Liver (tissue), 9 donors: ENCODE results near the gene ITGBL1. TPM values are rescaled to one million over a fixed set of nuclear protein-coding genes. Genes with fewer than 3 reads are reported as not detected.

Source experiments
- DNase-seq: peaks from one replicate; pipeline ENCODE4 v3.0.0-alpha.2; 2017; ENCODE audit warnings: low spot score
- H3K27ac ChIP-seq, 2 donors: one replicate each; pipeline ENCODE4 v1.7.0; 2013; ENCODE audit warnings: inconsistent platforms in 2 of 2, low read length in 2 of 2, control low read depth in 1 of 2, low read depth in 1 of 2, mild to moderate bottlenecking in 1 of 2
- H3K27me3 ChIP-seq, 4 donors: one replicate each; pipeline versions ENCODE4 v1.6.1 to v1.7.0; 2013; ENCODE audit warnings: low read length in 3 of 4, inconsistent platforms in 1 of 4, mild to moderate bottlenecking in 1 of 4, moderate library complexity in 1 of 4; ENCODE audit not compliant: control insufficient read depth in 4 of 4, insufficient read depth in 4 of 4
- H3K36me3 ChIP-seq, 4 donors: one replicate each; pipeline versions ENCODE4 v1.6.1 to v1.7.0; 2013; ENCODE audit warnings: low read length in 3 of 4, mild to moderate bottlenecking in 3 of 4, low read depth in 1 of 4, moderate library complexity in 1 of 4; ENCODE audit not compliant: control insufficient read depth in 4 of 4, insufficient read depth in 3 of 4
- H3K4me1 ChIP-seq, 4 donors: one replicate each; pipeline versions ENCODE4 v1.6.1 to v1.7.0; 2013; ENCODE audit warnings: low read length in 3 of 4, mild to moderate bottlenecking in 3 of 4, moderate library complexity in 1 of 4; ENCODE audit not compliant: control insufficient read depth in 4 of 4, insufficient read depth in 4 of 4
- H3K4me3 ChIP-seq, 3 donors: one replicate each; pipeline versions ENCODE4 v1.6.1 to v1.7.0; 2013; ENCODE audit warnings: low read length in 3 of 3, control low read depth in 1 of 3, low read depth in 1 of 3, mild to moderate bottlenecking in 1 of 3
- H3K9ac ChIP-seq, 2 donors: one replicate each; pipeline ENCODE4 v1.7.0; 2013; ENCODE audit warnings: low read length in 2 of 2, mild to moderate bottlenecking in 2 of 2, moderate library complexity in 2 of 2, control low read depth in 1 of 2, low read depth in 1 of 2
- H3K9me3 ChIP-seq, 4 donors: one replicate each; pipeline versions ENCODE4 v1.6.1 to v1.7.0; 2013; ENCODE audit warnings: low read length in 3 of 4; ENCODE audit not compliant: control insufficient read depth in 4 of 4
- EGR1 ChIP-seq, 2 donors: IDR thresholded peaks; 2 replicates each; pipeline ENCODE4 v1.6.1; 2016 to 2018; ENCODE audit warnings: antibody characterized with exemption in 2 of 2, low read depth in 2 of 2
- FOXA1 ChIP-seq: IDR thresholded peaks from 2 replicates; pipeline ENCODE4 v1.6.1; 2016; ENCODE audit warnings: antibody characterized with exemption
- FOXA2 ChIP-seq: IDR thresholded peaks from 2 replicates; pipeline ENCODE4 v1.6.1; 2016; ENCODE audit warnings: antibody characterized with exemption
- GABPA ChIP-seq, 2 donors: IDR thresholded peaks in 1 of 2; conservative IDR thresholded peaks in 1 of 2; 2 replicates each; pipeline ENCODE4 v1.6.1; 2016; ENCODE audit warnings: antibody characterized with exemption in 2 of 2, mild to moderate bottlenecking in 1 of 2, moderate library complexity in 1 of 2
- HNF4A ChIP-seq, 2 donors: conservative IDR thresholded peaks; 2 replicates each; pipeline ENCODE4 v1.6.1; 2016; ENCODE audit warnings: antibody characterized with exemption in 2 of 2, mild to moderate bottlenecking in 2 of 2
- HNF4G ChIP-seq: IDR thresholded peaks from 2 replicates; pipeline ENCODE4 v1.6.1; 2016; ENCODE audit warnings: antibody characterized with exemption
- JUND ChIP-seq, 2 donors: IDR thresholded peaks; 2 replicates each; pipeline ENCODE4 v1.6.1; 2016; ENCODE audit warnings: antibody characterized with exemption in 2 of 2
- NR2F2 ChIP-seq: IDR thresholded peaks from 2 replicates; pipeline ENCODE4 v1.6.1; 2016; ENCODE audit warnings: antibody characterized with exemption
- RAD21 ChIP-seq, 2 donors: IDR thresholded peaks; 2 replicates each; pipeline ENCODE4 v1.6.1; 2016; ENCODE audit warnings: antibody characterized with exemption in 2 of 2, mild to moderate bottlenecking in 2 of 2
- RXRA ChIP-seq, 2 donors: IDR thresholded peaks; 2 replicates each; pipeline ENCODE4 v1.6.1; 2017 to 2018; ENCODE audit warnings: antibody characterized with exemption in 2 of 2, mild to moderate bottlenecking in 1 of 2
- SP1 ChIP-seq: IDR thresholded peaks from 2 replicates; pipeline ENCODE4 v1.6.1; 2018; ENCODE audit warnings: antibody characterized with exemption, mild to moderate bottlenecking
- TAF1 ChIP-seq: conservative IDR thresholded peaks from 2 replicates; pipeline ENCODE4 v1.6.1; 2016; ENCODE audit warnings: antibody characterized with exemption, mild to moderate bottlenecking
- YY1 ChIP-seq: IDR thresholded peaks from 2 replicates; pipeline ENCODE4 v1.6.1; 2016; ENCODE audit warnings: antibody characterized with exemption, mild to moderate bottlenecking
- WGBS: extraction: QIAGEN DNeasy Blood & Tissue Kit; methylation state at CpG from one replicate; pipeline ENCODE4 v1.1.7; 2013; 5-methylcytosine and 5-hydroxymethylcytosine counted together
- polyA plus RNA-seq, 2 donors: library from polyadenylated mRNA; stranded (reverse) in 1 of 2; unstranded in 1 of 2; fragments of 200-250 nt in 1 of 2; fragments of >200 nt in 1 of 2; fragmentation: Nextera tagmentation in 1 of 2; extraction: Ambion mirVana in 1 of 2; gene quantifications; one replicate each; pipeline versions ENCODE4 v1.2.1 to v1.2.3, GENCODE V29; 2013 to 2015
- total RNA-seq, 2 donors: library from RNA; depleted of rRNA; stranded (reverse); fragments of >200 nt; gene quantifications; one replicate each; pipeline ENCODE4 v1.2.3, GENCODE V29; 2014
- TF ChIP-seq, protein P1 (sequence below): IDR thresholded peaks from 2 replicates; pipeline ENCODE4 v1.6.1; 2016; ENCODE audit warnings: antibody characterized with exemption
- TF ChIP-seq, protein P2 (sequence below): IDR thresholded peaks from 2 replicates; pipeline ENCODE4 v1.6.1; 2016; ENCODE audit warnings: antibody characterized with exemption
- TF ChIP-seq, protein P3 (sequence below): IDR thresholded peaks from 2 replicates; pipeline ENCODE4 v1.6.1; 2016; ENCODE audit warnings: antibody characterized with exemption
- TF ChIP-seq, protein P4 (sequence below): fragments of 150-350 bp; IDR thresholded peaks from 2 replicates; pipeline ENCODE4 v1.5.1; 2017; ENCODE audit warnings: improper control_type of control experiment, low read depth, low read length; ENCODE audit not compliant: missing input control
- donor health status: healthy.
- donor health status: healthy.
- donor health status: healthy.
- donor health status: healthy.
- donor health status: healthy.

Gene ITGBL1
- total and polyA plus RNA-seq, 4 donors: 0.28 to 2.2 (median 1.2) TPM

DNA sequence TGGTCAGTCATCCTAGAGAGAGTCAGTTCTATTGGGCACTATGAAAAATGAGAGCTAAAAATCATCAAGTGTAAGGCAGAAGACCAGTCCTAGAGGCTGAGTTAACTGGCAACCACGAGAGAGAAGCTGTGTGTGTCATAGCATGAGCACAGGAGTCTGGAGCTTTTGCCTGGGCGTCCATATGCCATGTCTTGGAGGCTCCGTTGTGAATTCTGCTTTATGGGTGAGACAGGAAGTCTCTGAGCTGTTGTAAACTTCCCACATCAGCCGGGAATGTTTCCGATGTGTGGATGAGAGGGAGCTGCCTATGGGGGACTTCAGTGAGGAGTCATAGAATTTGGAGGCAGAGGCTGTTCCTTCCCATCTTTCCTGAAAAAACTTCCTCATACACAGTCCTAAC, 120.0 kb downstream of the ITGBL1 start (continued):
- TF ChIP-seq, protein P1, sequence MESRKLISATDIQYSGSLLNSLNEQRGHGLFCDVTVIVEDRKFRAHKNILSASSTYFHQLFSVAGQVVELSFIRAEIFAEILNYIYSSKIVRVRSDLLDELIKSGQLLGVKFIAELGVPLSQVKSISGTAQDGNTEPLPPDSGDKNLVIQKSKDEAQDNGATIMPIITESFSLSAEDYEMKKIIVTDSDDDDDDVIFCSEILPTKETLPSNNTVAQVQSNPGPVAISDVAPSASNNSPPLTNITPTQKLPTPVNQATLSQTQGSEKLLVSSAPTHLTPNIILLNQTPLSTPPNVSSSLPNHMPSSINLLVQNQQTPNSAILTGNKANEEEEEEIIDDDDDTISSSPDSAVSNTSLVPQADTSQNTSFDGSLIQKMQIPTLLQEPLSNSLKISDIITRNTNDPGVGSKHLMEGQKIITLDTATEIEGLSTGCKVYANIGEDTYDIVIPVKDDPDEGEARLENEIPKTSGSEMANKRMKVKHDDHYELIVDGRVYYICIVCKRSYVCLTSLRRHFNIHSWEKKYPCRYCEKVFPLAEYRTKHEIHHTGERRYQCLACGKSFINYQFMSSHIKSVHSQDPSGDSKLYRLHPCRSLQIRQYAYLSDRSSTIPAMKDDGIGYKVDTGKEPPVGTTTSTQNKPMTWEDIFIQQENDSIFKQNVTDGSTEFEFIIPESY: no peak
- TF ChIP-seq EGR1 (IDR thresholded peaks at IDR 0.05; ENCODE audit: low read depth in 2 of 2) (no peak), NR2F2 (no peak), GABPA (IDR thresholded peaks at IDR 0.05 in 1 of 2, conservative IDR thresholded peaks at IDR 0.05 in 1 of 2) (no peak), YY1 (no peak), RAD21 (IDR thresholded peaks at IDR 0.05) (no peak), HNF4G (no peak), RXRA (IDR thresholded peaks at IDR 0.05) (no peak)
- TF ChIP-seq, protein P2, sequence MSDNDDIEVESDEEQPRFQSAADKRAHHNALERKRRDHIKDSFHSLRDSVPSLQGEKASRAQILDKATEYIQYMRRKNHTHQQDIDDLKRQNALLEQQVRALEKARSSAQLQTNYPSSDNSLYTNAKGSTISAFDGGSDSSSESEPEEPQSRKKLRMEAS: no peak

DNA sequence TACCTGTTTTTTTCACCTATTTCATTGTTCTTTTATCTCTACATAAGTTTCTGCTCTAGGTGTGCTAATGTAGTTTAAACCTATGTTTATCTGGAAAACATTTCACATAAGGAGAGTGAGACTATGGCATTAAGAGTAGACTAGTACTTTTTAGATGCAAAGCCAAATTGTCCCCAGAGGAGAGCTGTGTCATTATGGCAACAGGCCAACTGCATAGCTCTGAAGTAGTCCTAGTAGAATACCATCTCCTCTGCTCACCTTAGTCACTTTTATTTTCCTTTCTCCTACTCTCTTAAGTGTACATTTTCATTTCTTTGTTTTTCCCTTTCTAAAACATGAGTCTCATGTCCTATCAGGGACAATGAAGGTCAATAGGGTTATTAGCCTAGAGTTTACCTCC, 123.1 kb downstream of the ITGBL1 start:
- Histone ChIP-seq H3K9ac (no peak overlapping the region), H3K27me3 (no peaks in the 10 kb centered on the region), H3K36me3 (no peaks in the 10 kb centered on the region), H3K4me1 (peaks cover 4 to 13% (median 6%) of the 10 kb centered on the region in 4 donors), H3K27ac (peak overlapping the region; percentile 70 to 78), H3K9me3 (no peaks in the 10 kb centered on the region), H3K4me3 (no peak overlapping the region)
- no peak for DNase-seq
- TF ChIP-seq NR2F2 (peak; percentile 21), TAF1 (no peak)

DNA sequence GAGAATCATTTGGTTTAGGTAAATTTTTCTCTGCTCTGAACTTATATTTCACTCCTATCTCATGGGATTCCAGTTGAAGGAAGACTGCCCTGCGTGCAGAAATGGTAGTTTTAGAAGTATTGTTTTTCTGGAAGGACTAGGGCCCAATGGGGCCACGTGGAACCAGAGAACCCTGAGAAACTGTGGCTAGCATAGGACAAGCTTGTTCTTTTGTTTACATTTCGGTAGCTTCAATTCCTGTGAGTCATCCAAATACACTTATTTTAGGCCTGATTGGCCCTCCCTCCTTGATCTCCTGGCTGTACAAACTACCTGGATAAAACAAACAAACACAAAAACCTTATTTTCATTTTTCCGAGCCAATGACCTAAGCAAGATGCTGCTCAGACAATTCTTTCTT, 124.0 kb downstream of the ITGBL1 start:
- Histone ChIP-seq H3K27me3 (no peaks in the 10 kb centered on the region), H3K4me3 (no peak overlapping the region), H3K36me3 (no peaks in the 10 kb centered on the region), H3K27ac (peak overlapping the region; percentile 70 to 78), H3K4me1 (peaks cover 4 to 13% (median 6%) of the 10 kb centered on the region in 4 donors), H3K9me3 (no peaks in the 10 kb centered on the region), H3K9ac (no peak overlapping the region)
- WGBS: 44% methylated on average over 4 of the region's 4 CpGs
- DNase-seq: no peak
- TF ChIP-seq JUND (IDR thresholded peaks at IDR 0.05): peak in 1 of 2 donors; percentile 59
- no peak for TF ChIP-seq RXRA (IDR thresholded peaks at IDR 0.05)
- TF ChIP-seq NR2F2: no peak

DNA sequence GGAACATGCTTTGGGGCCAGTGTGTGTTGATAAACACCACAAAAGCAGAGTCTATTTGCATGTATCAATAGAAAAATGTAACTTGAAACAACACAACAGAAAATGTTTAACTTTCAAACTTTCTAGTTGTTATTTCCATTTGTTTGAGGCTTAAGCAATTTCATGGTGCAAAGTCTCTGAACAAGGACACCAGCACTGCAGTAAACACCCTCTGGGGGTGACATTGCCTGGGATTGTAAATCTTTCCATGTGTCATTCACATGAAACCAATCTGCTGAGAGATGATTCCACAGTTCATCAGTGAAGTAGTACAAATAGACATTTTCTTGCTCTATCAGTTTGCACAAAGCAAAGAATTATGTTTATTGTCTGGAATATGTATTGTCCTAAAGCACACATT, 124.5 kb downstream of the ITGBL1 start:
- Histone ChIP-seq H3K4me3 (no peak overlapping the region), H3K36me3 (no peaks in the 10 kb centered on the region), H3K9ac (no peak overlapping the region), H3K4me1 (peaks cover 4 to 13% (median 6%) of the 10 kb centered on the region in 4 donors), H3K9me3 (no peaks in the 10 kb centered on the region), H3K27ac (peak overlapping the region; percentile 70 to 78), H3K27me3 (no peaks in the 10 kb centered on the region)
- no peak for DNase-seq
- TF ChIP-seq FOXA2 (peak; percentile 91), NR2F2 (no peak), RXRA (IDR thresholded peaks at IDR 0.05) (peak; percentile 70 to 87), EGR1 (IDR thresholded peaks at IDR 0.05; ENCODE audit: low read depth in 2 of 2) (peak in 1 of 2 donors; percentile 77), GABPA (IDR thresholded peaks at IDR 0.05 in 1 of 2, conservative IDR thresholded peaks at IDR 0.05 in 1 of 2) (no peak), JUND (IDR thresholded peaks at IDR 0.05) (peak in 1 of 2 donors; percentile 80), YY1 (peak; percentile 71), FOXA1 (peak; percentile 82), HNF4A (conservative IDR thresholded peaks at IDR 0.05) (peak; percentile 94 to 97), RAD21 (IDR thresholded peaks at IDR 0.05) (peak; percentile 74 to 83), TAF1 (no peak), SP1 (peak; percentile 91)
- TF ChIP-seq, protein P1: peak; percentile 39
- TF ChIP-seq, protein P3, sequence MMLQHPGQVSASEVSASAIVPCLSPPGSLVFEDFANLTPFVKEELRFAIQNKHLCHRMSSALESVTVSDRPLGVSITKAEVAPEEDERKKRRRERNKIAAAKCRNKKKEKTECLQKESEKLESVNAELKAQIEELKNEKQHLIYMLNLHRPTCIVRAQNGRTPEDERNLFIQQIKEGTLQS: peak; percentile 55
- TF ChIP-seq, protein P4, sequence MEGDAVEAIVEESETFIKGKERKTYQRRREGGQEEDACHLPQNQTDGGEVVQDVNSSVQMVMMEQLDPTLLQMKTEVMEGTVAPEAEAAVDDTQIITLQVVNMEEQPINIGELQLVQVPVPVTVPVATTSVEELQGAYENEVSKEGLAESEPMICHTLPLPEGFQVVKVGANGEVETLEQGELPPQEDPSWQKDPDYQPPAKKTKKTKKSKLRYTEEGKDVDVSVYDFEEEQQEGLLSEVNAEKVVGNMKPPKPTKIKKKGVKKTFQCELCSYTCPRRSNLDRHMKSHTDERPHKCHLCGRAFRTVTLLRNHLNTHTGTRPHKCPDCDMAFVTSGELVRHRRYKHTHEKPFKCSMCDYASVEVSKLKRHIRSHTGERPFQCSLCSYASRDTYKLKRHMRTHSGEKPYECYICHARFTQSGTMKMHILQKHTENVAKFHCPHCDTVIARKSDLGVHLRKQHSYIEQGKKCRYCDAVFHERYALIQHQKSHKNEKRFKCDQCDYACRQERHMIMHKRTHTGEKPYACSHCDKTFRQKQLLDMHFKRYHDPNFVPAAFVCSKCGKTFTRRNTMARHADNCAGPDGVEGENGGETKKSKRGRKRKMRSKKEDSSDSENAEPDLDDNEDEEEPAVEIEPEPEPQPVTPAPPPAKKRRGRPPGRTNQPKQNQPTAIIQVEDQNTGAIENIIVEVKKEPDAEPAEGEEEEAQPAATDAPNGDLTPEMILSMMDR: peak; percentile 41
- TF ChIP-seq, protein P2: peak; percentile 61
